PC-3 (cell line): Measurements from ENCODE around the gene ODC1. TPM values are rescaled to one million over a fixed set of nuclear protein-coding genes. Genes with fewer than 3 reads are reported as not detected.

ENCODE experiments used
- ATAC-seq: fragments of 200-7000 bp; cut with Tn5 transposase; 2 replicates; pipeline ENCODE4 v1.9.1; 2020; ENCODE audit warnings: mild to moderate bottlenecking, moderate library complexity
- BruUV-seq: library from RNA; stranded (reverse); fragments of 400-500 nt; replicated peaks from 2 replicates; lab custom pipeline; 2021; lab: Mats Ljungman, UMichigan
- CTCF ChIA-PET: fragments of 300-600 bp; sonication (Branson Sonifier 250); formaldehyde crosslinking; loops from one replicate; lab custom pipeline; 2022; ENCODE audit warnings: antibody characterized with exemption; lab: Charles Lee
- POLR2A ChIA-PET: fragments of 300-600 bp; sonication (Branson Sonifier 250); formaldehyde crosslinking; loops from one replicate; lab custom pipeline; 2022; ENCODE audit warnings: antibody characterized with exemption; ENCODE audit not compliant: unreplicated experiment; lab: Charles Lee
- DNase-seq: peaks from one replicate; pipeline ENCODE4 v3.0.0-alpha.2; 2015
- H2AFZ ChIP-seq: fragments of 300-600 bp; sonication (generic); 2 replicates; pipeline ENCODE4 v1.6.0; 2016; ENCODE audit warnings: antibody characterized with exemption, low read length
- H3F3A ChIP-seq: fragments of 300-600 bp; sonication (generic); one replicate; pipeline ENCODE4 v1.6.0; 2017; ENCODE audit warnings: antibody characterized with exemption, low read length, control low read depth, mild to moderate bottlenecking; ENCODE audit not compliant: unreplicated experiment
- H3K27ac ChIP-seq: fragments of 300-600 bp; sonication (generic); 2 replicates; pipeline ENCODE4 v1.5.1; 2016; ENCODE audit warnings: mild to moderate bottlenecking, low read length
- H3K27me3 ChIP-seq: fragments of 300-600 bp; sonication (generic); 2 replicates; pipeline ENCODE4 v1.6.1; 2016; ENCODE audit warnings: low read length, mixed read lengths
- H3K36me3 ChIP-seq: fragments of 300-600 bp; sonication (generic); 2 replicates; pipeline ENCODE4 v1.6.1; 2016; ENCODE audit warnings: low read depth, mixed run types, low read length, mixed read lengths
- H3K4me1 ChIP-seq: fragments of 300-600 bp; sonication (generic); 2 replicates; pipeline ENCODE4 v1.5.1; 2016; ENCODE audit warnings: low read length; ENCODE audit not compliant: insufficient read depth
- H3K4me2 ChIP-seq: fragments of 300-600 bp; sonication (generic); 2 replicates; pipeline ENCODE4 v1.6.0; 2016; ENCODE audit warnings: low read length
- H3K4me3 ChIP-seq: fragments of 300-600 bp; sonication (generic); 2 replicates; pipeline ENCODE4 v1.5.1; 2016; ENCODE audit warnings: mild to moderate bottlenecking, low read length, mixed read lengths
- H3K79me2 ChIP-seq: fragments of 300-600 bp; sonication (generic); 2 replicates; pipeline ENCODE4 v1.6.1; 2017; ENCODE audit warnings: low read length, mixed read lengths
- H3K9ac ChIP-seq: fragments of 300-600 bp; sonication (generic); 2 replicates; pipeline ENCODE4 v1.6.0; 2016; ENCODE audit warnings: mild to moderate bottlenecking, low read length
- H3K9me2 ChIP-seq: fragments of 300-600 bp; sonication (generic); replicated peaks from 2 replicates; pipeline ENCODE4 v1.6.1; 2016; ENCODE audit warnings: mixed run types, low read length, mixed read lengths
- H3K9me3 ChIP-seq: fragments of 300-600 bp; sonication (generic); 2 replicates; pipeline ENCODE4 v1.6.1; 2016; ENCODE audit warnings: low read length, mixed read lengths
- H4K20me1 ChIP-seq: fragments of 300-600 bp; sonication (generic); 2 replicates; pipeline ENCODE4 v1.6.1; 2016; ENCODE audit warnings: low read length, mixed read lengths
- CTCF ChIP-seq: fragments of 300-600 bp; sonication (generic); conservative IDR thresholded peaks from 2 replicates; pipeline ENCODE4 v1.5.1; 2017; ENCODE audit warnings: antibody characterized with exemption, low read depth, mild to moderate bottlenecking, low read length
- EZH2 ChIP-seq: fragments of 300-600 bp; sonication (generic); IDR thresholded peaks from one replicate; pipeline ENCODE4 v1.6.1; 2017; ENCODE audit warnings: antibody characterized with exemption, mild to moderate bottlenecking, low read length; ENCODE audit not compliant: unreplicated experiment
- EZH2phosphoT487 ChIP-seq: fragments of 300-600 bp; sonication (generic); IDR thresholded peaks from 2 replicates; pipeline ENCODE4 v1.6.1; 2018; ENCODE audit warnings: mild to moderate bottlenecking, antibody characterized with exemption, low read length, borderline replicate concordance
- intact Hi-C: fragments of 100-400 bp; cut with micrococcal nuclease; formaldehyde crosslinking; loops from 2 replicates; pipeline ENCODE4 v1.9.0; 2023
- total RNA-seq: library from RNA; depleted of rRNA; stranded (reverse); fragments of >200 nt; gene quantifications from 2 replicates; pipeline ENCODE4 v1.2.3, GENCODE V29; 2014

The ODC1 gene
- total RNA-seq, 1 experiment from 2014 or later, result 712 TPM

DNA sequence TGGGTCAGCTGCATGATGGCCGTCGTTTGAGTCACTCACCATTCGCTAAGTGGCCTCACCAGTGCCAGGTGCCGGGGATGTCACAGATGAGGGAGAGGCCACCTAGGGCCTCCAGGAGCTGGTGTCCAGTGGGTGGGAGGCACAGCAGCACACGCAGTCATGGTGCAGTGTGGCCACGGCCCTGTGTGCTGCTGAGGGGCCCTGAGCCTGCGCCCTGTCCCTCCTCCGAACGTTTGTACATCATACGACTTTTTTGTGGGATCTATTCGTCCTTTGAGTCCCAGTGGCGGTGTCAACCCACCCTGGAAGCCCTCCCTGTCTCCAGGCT, 30.1 kb upstream of the ODC1 start:
- H2AFZ ChIP-seq, result no peak overlapping the region
- H4K20me1 ChIP-seq, result no peaks in the 10 kb centered on the region
- BruUV-seq, result no TSS peak
- no peaks in the 10 kb centered on the region for H3K9me2 ChIP-seq
- no peaks in the 10 kb centered on the region for H3F3A ChIP-seq
- ATAC-seq (no peak), DNase-seq (no peak)
- intact Hi-C loops, result no loop called here
- no peak overlapping the region for H3K9ac ChIP-seq
- no peak overlapping the region for H3K4me2 ChIP-seq
- no peaks in the 10 kb centered on the region for H3K36me3 ChIP-seq
- no peak for TF ChIP-seq EZH2
- no peaks in the 10 kb centered on the region for H3K4me1 ChIP-seq
- ChIA-PET CTCF (no interaction called here), POLR2A (no interaction called here)
- H3K4me3 ChIP-seq, result no peak overlapping the region
- H3K27ac ChIP-seq, result no peak overlapping the region
- no peaks in the 10 kb centered on the region for H3K9me3 ChIP-seq
- no peaks in the 10 kb centered on the region for H3K79me2 ChIP-seq
- no peaks in the 10 kb centered on the region for H3K27me3 ChIP-seq

DNA sequence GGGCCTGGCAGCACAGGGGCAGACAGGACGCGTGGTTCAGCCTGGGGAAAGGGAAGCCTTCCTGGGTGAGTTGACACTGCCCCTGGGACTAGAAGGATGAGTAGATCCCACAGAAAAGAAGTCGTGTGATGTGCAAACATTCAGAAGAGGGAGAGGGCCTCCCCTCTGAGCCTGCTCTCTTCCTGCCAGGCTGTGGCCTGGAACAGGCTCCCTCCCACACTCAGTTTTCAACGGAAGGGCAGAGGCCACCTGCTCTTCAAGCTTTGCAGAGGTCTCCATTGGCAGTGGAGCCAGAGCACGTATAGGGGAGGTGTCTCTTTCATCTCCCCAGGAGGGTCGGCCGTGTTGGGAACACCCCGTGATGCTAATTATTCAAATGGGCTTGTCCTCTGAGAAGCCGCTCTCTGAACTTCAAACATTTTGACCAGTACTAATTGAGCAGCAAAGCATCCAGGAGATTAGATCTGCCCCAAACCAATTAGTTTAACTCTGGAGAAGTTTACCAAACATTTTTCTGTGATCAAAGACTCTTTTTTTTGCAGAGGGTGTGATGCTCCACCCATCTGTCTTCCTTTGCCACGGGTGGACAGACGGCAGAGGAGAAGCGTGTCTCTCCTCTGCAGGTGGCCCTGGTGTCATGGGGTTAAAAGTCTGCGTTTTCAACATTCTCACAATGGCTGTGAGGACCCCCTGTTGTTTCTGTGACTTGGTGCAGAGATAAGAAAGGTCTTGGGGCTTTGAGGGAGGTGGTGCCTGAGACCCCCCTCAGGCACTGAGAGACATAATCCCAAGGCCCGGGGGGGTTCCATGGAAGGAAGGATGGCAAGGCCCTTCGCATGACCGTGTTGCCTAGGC, 29.5 kb upstream of the ODC1 start:
- intact Hi-C loops, result no loop called here
- no peak for TF ChIP-seq CTCF
- no peak for TF ChIP-seq EZH2
- TF ChIP-seq EZH2phosphoT487, result no peak
- ATAC-seq, result no peak
- CTCF ChIA-PET, result no interaction called here
- Histone ChIP-seq H3K27me3 (no peaks in the 10 kb centered on the region), H3K9me2 (no peaks in the 10 kb centered on the region), H3K9me3 (no peaks in the 10 kb centered on the region), H3K4me3 (no peak overlapping the region), H3K4me2 (no peak overlapping the region), H3K9ac (no peak overlapping the region), H2AFZ (no peak overlapping the region), H3F3A (no peaks in the 10 kb centered on the region), H4K20me1 (no peaks in the 10 kb centered on the region), H3K36me3 (no peaks in the 10 kb centered on the region), H3K27ac (no peak overlapping the region), H3K79me2 (no peaks in the 10 kb centered on the region), H3K4me1 (no peaks in the 10 kb centered on the region)
- BruUV-seq, result no TSS peak
- no peak for DNase-seq
- POLR2A ChIA-PET, result no interaction called here

DNA sequence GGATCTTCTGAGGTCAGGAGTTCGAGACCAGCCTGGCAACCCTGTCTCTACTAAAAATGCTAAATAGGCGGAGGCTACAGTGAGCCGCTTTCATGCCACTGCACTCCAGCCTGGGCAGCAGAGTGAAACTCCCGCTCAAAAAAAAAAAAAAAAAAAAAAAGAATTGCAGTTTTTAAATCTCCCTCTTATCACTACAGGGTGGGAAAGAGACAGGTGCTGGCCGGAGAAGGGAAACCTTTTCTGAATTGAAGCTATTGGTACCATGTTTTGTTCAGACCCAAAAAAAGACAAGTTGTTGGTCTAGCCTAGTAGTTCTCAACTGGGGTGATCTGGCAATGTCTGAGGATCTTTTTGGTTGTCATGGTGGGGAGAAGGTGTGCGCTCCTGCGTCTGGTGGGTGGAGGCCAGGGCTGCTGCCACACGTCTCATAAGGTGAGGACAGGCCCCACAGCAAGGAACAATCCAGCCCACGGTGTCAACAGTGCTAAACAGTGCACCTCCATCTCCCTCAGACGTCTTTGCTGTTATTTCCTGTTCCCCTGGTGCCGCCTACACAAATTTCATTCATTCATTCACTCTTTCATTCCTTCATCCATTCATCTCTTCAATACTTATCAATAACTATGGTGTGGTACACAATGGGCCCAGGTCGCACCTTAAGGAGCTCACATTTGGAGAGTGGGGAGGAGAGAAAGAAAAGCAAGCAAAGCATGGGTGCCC, 28.8 kb upstream of the ODC1 start:
- H3K27me3 ChIP-seq, result no peaks in the 10 kb centered on the region
- no peak overlapping the region for H3K4me2 ChIP-seq
- no peaks in the 10 kb centered on the region for H3K36me3 ChIP-seq
- TF ChIP-seq CTCF (no peak), EZH2phosphoT487 (no peak), EZH2 (no peak)
- H3K4me1 ChIP-seq, result no peaks in the 10 kb centered on the region
- ChIA-PET CTCF (no interaction called here), POLR2A (no interaction called here)
- no peaks in the 10 kb centered on the region for H3F3A ChIP-seq
- H3K9ac ChIP-seq, result no peak overlapping the region
- no TSS peak for BruUV-seq
- no peak overlapping the region for H2AFZ ChIP-seq
- H3K9me3 ChIP-seq, result no peaks in the 10 kb centered on the region
- no peak overlapping the region for H3K4me3 ChIP-seq
- H3K9me2 ChIP-seq, result no peaks in the 10 kb centered on the region
- no peak for DNase-seq
- H3K27ac ChIP-seq, result no peak overlapping the region
- no peaks in the 10 kb centered on the region for H3K79me2 ChIP-seq
- H4K20me1 ChIP-seq, result no peaks in the 10 kb centered on the region
- intact Hi-C loops, result no loop called here
- no peak for ATAC-seq
